Astrocyte (in vitro differentiated cells and primary cell): ENCODE results near the gene TUT4. TPM values are rescaled to one million over a fixed set of nuclear protein-coding genes. Genes with fewer than 3 reads are reported as not detected.

ENCODE experiments used
- DNase-seq: peaks from one replicate; pipeline ENCODE4 v3.0.0-alpha.2; 2010; ENCODE audit warnings: low read depth
- FAIRE-seq: peaks from 2 replicates; lab custom pipeline; 2011; peaks lifted over from hg19 to GRCh38; lab: Jason Lieb, UNC
- H2AFZ ChIP-seq: 2 replicates; pipeline ENCODE4 v1.6.0; 2012; ENCODE audit warnings: low read depth, low read length, inconsistent platforms
- H3K27ac ChIP-seq: 2 replicates; pipeline ENCODE4 v1.5.1; 2011; ENCODE audit warnings: low read depth, low read length, inconsistent platforms
- H3K27me3 ChIP-seq: 2 replicates; pipeline ENCODE4 v1.6.0; 2011; ENCODE audit warnings: low read length, inconsistent platforms; ENCODE audit not compliant: insufficient read depth
- H3K36me3 ChIP-seq: 2 replicates; pipeline ENCODE4 v1.5.1; 2011; ENCODE audit warnings: low read length, inconsistent platforms; ENCODE audit not compliant: insufficient read depth
- H3K4me1 ChIP-seq: 2 replicates; pipeline ENCODE4 v1.5.1; 2011; ENCODE audit warnings: low read length, inconsistent platforms; ENCODE audit not compliant: insufficient read depth
- H3K4me2 ChIP-seq: 2 replicates; pipeline ENCODE4 v1.6.0; 2012; ENCODE audit warnings: low read length, inconsistent platforms
- H3K4me3 ChIP-seq: 2 replicates; pipeline ENCODE4 v1.5.1; 2011; ENCODE audit warnings: low read depth, mild to moderate bottlenecking, low read length, inconsistent platforms; ENCODE audit not compliant: insufficient read depth
- H3K79me2 ChIP-seq: 2 replicates; pipeline ENCODE4 v1.6.0; 2012; ENCODE audit warnings: mild to moderate bottlenecking, low read length, inconsistent platforms; ENCODE audit not compliant: insufficient read depth
- H3K9ac ChIP-seq: 2 replicates; pipeline ENCODE4 v1.6.0; 2012; ENCODE audit warnings: mild to moderate bottlenecking, low read length, inconsistent platforms
- H3K9me3 ChIP-seq: 2 replicates; pipeline ENCODE4 v1.5.1; 2012; ENCODE audit warnings: low read depth, mild to moderate bottlenecking, low read length, inconsistent platforms; ENCODE audit not compliant: insufficient read depth
- H4K20me1 ChIP-seq: 2 replicates; pipeline ENCODE4 v1.6.0; 2012; ENCODE audit warnings: low read length, inconsistent platforms; ENCODE audit not compliant: insufficient read depth
- H3K27ac Mint-ChIP-seq: one replicate; pipeline ENCODE4 v1.8.0; 2021; ENCODE audit warnings: mild to moderate bottlenecking, mixed read lengths; ENCODE audit not compliant: unreplicated experiment
- H3K27me3 Mint-ChIP-seq: one replicate; pipeline ENCODE4 v1.8.0; 2021; ENCODE audit warnings: low read depth, mixed read lengths; ENCODE audit not compliant: unreplicated experiment
- H3K36me3 Mint-ChIP-seq: one replicate; pipeline ENCODE4 v1.8.0; 2021; ENCODE audit warnings: low read depth, mixed read lengths; ENCODE audit not compliant: unreplicated experiment
- H3K4me1 Mint-ChIP-seq: one replicate; pipeline ENCODE4 v1.8.0; 2021; ENCODE audit warnings: low read depth, mixed read lengths; ENCODE audit not compliant: unreplicated experiment
- H3K4me3 Mint-ChIP-seq: one replicate; pipeline ENCODE4 v1.8.0; 2021; ENCODE audit warnings: mild to moderate bottlenecking, moderate library complexity, mixed read lengths; ENCODE audit not compliant: unreplicated experiment
- H3K9me3 Mint-ChIP-seq: one replicate; pipeline ENCODE4 v1.8.0; 2021; ENCODE audit warnings: mild to moderate bottlenecking, mixed read lengths; ENCODE audit not compliant: unreplicated experiment
- EZH2 ChIP-seq: IDR thresholded peaks from 2 replicates; pipeline ENCODE4 v1.6.1; 2012; ENCODE audit warnings: mild to moderate bottlenecking, low read length, inconsistent platforms; ENCODE audit not compliant: insufficient read depth
- total RNA-seq: library from RNA; stranded (reverse); gene quantifications from 2 replicates; pipeline ENCODE4 v1.2.1, GENCODE V29; 2021
- TF ChIP-seq, protein P1 (sequence below): IDR thresholded peaks from 2 replicates; pipeline ENCODE4 v1.5.1; 2011; ENCODE audit warnings: low read depth, mild to moderate bottlenecking, inconsistent platforms, low read length, moderate library complexity; ENCODE audit not compliant: insufficient read depth

Gene TUT4
- total RNA-seq, 1 donor from 2014 or later, result 47.0 TPM

DNA sequence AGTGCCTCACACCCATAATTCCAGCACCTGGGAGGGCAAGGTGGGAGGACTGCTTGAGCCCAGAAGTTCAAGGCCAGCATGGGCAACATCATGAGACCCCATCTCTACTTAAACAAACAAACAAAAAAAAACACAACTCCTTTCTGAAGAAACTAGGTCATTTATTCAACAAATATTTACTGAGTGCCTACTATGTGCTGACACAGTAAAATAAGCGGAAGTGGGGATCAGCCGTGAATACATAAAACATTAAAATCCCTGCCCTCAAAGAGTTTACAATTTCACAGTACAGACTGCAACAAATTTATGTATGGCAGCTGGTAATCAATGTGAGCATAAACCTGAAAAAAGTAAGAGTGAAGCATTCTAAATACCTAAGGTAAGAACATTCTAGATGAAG, 65.3 kb downstream of the TUT4 start:
- H3K4me1 ChIP-seq, result no peaks in the 10 kb centered on the region
- H3K4me1 Mint-ChIP-seq, result peaks cover 4% of the 10 kb centered on the region
- H3K4me3 ChIP-seq, result no peak overlapping the region
- no peaks in the 10 kb centered on the region for H3K9me3 ChIP-seq
- H3K27me3 Mint-ChIP-seq, result no peaks in the 10 kb centered on the region
- H4K20me1 ChIP-seq, result no peaks in the 10 kb centered on the region
- no peak overlapping the region for H3K27ac Mint-ChIP-seq
- H2AFZ ChIP-seq, result no peak overlapping the region
- H3K27me3 ChIP-seq, result no peaks in the 10 kb centered on the region
- DNase-seq (no peak), FAIRE-seq (no peak)
- no peak overlapping the region for H3K4me2 ChIP-seq
- no peaks in the 10 kb centered on the region for H3K36me3 ChIP-seq
- no peak overlapping the region for H3K27ac ChIP-seq
- TF ChIP-seq, protein P1, sequence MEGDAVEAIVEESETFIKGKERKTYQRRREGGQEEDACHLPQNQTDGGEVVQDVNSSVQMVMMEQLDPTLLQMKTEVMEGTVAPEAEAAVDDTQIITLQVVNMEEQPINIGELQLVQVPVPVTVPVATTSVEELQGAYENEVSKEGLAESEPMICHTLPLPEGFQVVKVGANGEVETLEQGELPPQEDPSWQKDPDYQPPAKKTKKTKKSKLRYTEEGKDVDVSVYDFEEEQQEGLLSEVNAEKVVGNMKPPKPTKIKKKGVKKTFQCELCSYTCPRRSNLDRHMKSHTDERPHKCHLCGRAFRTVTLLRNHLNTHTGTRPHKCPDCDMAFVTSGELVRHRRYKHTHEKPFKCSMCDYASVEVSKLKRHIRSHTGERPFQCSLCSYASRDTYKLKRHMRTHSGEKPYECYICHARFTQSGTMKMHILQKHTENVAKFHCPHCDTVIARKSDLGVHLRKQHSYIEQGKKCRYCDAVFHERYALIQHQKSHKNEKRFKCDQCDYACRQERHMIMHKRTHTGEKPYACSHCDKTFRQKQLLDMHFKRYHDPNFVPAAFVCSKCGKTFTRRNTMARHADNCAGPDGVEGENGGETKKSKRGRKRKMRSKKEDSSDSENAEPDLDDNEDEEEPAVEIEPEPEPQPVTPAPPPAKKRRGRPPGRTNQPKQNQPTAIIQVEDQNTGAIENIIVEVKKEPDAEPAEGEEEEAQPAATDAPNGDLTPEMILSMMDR, result no peak
- no peak for TF ChIP-seq EZH2
- no peak overlapping the region for H3K9ac ChIP-seq
- H3K79me2 ChIP-seq, result no peaks in the 10 kb centered on the region
- peaks cover 3% of the 10 kb centered on the region for H3K36me3 Mint-ChIP-seq
- no peak overlapping the region for H3K4me3 Mint-ChIP-seq
- H3K9me3 Mint-ChIP-seq, result no peaks in the 10 kb centered on the region

DNA sequence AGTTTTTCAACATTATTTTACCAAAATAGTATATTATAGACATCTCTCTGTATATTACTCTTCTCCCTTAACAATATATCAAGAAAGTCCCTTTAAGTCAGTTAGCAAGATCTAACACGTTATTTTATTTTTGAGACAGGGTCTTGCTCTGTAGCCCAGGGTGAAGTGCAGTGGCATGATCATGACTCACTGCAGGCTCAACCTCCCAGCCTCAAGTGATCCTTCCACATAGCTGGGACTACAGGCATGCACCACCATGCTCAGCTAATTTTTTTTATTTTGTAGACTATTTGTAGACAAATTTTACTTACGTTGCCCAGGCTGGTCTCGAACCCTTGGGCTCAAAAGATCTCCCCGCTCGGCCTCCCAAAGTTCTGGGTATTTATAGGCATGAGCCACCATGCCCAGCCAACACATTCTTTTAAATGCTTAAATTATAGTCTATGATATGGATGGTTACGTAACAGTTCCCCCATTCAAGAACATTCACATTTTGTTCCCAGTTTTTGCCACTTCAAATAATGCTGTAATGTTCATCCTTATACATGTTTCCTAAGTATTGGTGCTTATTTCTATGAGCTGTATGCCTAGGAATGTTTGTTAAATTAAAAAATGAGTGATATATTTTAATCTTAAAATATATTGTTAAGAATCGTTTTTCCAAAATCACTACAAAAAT, 70.4 kb downstream of the TUT4 start:
- Histone ChIP-seq H3K79me2 (no peaks in the 10 kb centered on the region), H3K9ac (no peak overlapping the region), H3K4me1 (no peaks in the 10 kb centered on the region), H3K4me2 (no peak overlapping the region), H3K27ac (no peak overlapping the region), H2AFZ (no peak overlapping the region), H3K27me3 (no peaks in the 10 kb centered on the region), H3K36me3 (no peaks in the 10 kb centered on the region), H3K9me3 (no peaks in the 10 kb centered on the region), H4K20me1 (no peaks in the 10 kb centered on the region), H3K4me3 (no peak overlapping the region)
- Mint-ChIP-seq H3K9me3 (no peaks in the 10 kb centered on the region), H3K36me3 (peaks cover 5% of the 10 kb centered on the region), H3K4me1 (peaks cover 8% of the 10 kb centered on the region), H3K27me3 (no peaks in the 10 kb centered on the region), H3K4me3 (no peak overlapping the region), H3K27ac (no peak overlapping the region)
- FAIRE-seq (no peak), DNase-seq (no peak)
- TF ChIP-seq, protein P1, result no peak
- TF ChIP-seq EZH2, result no peak

GRCh38 chr1:52479076-52479475, 73.8 kb downstream of the TUT4 start:
- H3K27ac ChIP-seq, result no peak overlapping the region
- Mint-ChIP-seq H3K36me3 (peaks cover 4% of the 10 kb centered on the region), H3K9me3 (no peaks in the 10 kb centered on the region), H3K4me1 (peaks cover 5% of the 10 kb centered on the region), H3K27me3 (no peaks in the 10 kb centered on the region), H3K27ac (no peak overlapping the region), H3K4me3 (no peak overlapping the region)
- no peak overlapping the region for H2AFZ ChIP-seq
- no peak overlapping the region for H3K9ac ChIP-seq
- H4K20me1 ChIP-seq, result no peaks in the 10 kb centered on the region
- H3K4me2 ChIP-seq, result no peak overlapping the region
- TF ChIP-seq, protein P1, result no peak
- no peak for TF ChIP-seq EZH2
- no peaks in the 10 kb centered on the region for H3K36me3 ChIP-seq
- no peaks in the 10 kb centered on the region for H3K27me3 ChIP-seq
- no peaks in the 10 kb centered on the region for H3K9me3 ChIP-seq
- no peaks in the 10 kb centered on the region for H3K4me1 ChIP-seq
- FAIRE-seq (no peak), DNase-seq (no peak)
- H3K4me3 ChIP-seq, result no peak overlapping the region
- H3K79me2 ChIP-seq, result no peaks in the 10 kb centered on the region
